Measurements from ENCODE around the gene PHLDB1.
"Not testable (repeated sequence)": the region's sequence is repeated elsewhere in the genome, so short reads cannot be mapped to it uniquely, and the experiment has no call there.

Gene PHLDB1

GRCh38 chr11:118657709-118658428 lies 50.5 kb downstream of the PHLDB1 start:
- DNase-seq (ENCODE audit: extremely low read depth in 1 of 2, low read depth in 1 of 2): no peak

GRCh38 chr11:118658429-118659313 lies 51.3 kb downstream of the PHLDB1 start:
- no peak for DNase-seq (ENCODE audit: extremely low read depth in 1 of 2, low read depth in 1 of 2)

- DNase-seq (ENCODE audit: extremely low read depth in 1 of 2, low read depth in 1 of 2): peak; percentile 68 to 85
Measured at GRCh38 chr11:118659314-118659952, 52.0 kb downstream of the PHLDB1 start.

- no peak for DNase-seq (ENCODE audit: extremely low read depth in 1 of 2, low read depth in 1 of 2)
Measured at GRCh38 chr11:118659953-118660680, 52.7 kb downstream of the PHLDB1 start.

- no peak for DNase-seq (ENCODE audit: extremely low read depth in 1 of 2, low read depth in 1 of 2)
Measured at GRCh38 chr11:118660681-118661424, 53.4 kb downstream of the PHLDB1 start.

- no peak for DNase-seq (ENCODE audit: extremely low read depth in 1 of 2, low read depth in 1 of 2)
Measured at GRCh38 chr11:118661425-118662301, 54.2 kb downstream of the PHLDB1 start.

GRCh38 chr11:118662401-118663271 lies 55.2 kb downstream of the PHLDB1 start:
- no peak for DNase-seq (ENCODE audit: extremely low read depth in 1 of 2, low read depth in 1 of 2)

- DNase-seq (ENCODE audit: extremely low read depth in 1 of 2, low read depth in 1 of 2): no peak
Measured at GRCh38 chr11:118663381-118663780, 56.0 kb downstream of the PHLDB1 start.

- no peak for DNase-seq (ENCODE audit: extremely low read depth in 1 of 2, low read depth in 1 of 2)
Measured at GRCh38 chr11:118663902-118664301, 56.5 kb downstream of the PHLDB1 start.

- DNase-seq (ENCODE audit: extremely low read depth in 1 of 2, low read depth in 1 of 2): no peak
Measured at GRCh38 chr11:118666371-118666770, 59.0 kb downstream of the PHLDB1 start.

- no peak for DNase-seq (ENCODE audit: extremely low read depth in 1 of 2, low read depth in 1 of 2)
Measured at GRCh38 chr11:118670063-118670462, 62.6 kb downstream of the PHLDB1 start.

GRCh38 chr11:118671254-118671653 lies 63.8 kb downstream of the PHLDB1 start:
- no peak for DNase-seq (ENCODE audit: extremely low read depth in 1 of 2, low read depth in 1 of 2)

GRCh38 chr11:118672846-118673245 lies 65.4 kb downstream of the PHLDB1 start:
- DNase-seq (ENCODE audit: extremely low read depth in 1 of 2, low read depth in 1 of 2): no peak

- no peak for DNase-seq (ENCODE audit: extremely low read depth in 1 of 2, low read depth in 1 of 2)
Measured at GRCh38 chr11:118673361-118674081, 66.1 kb downstream of the PHLDB1 start.

GRCh38 chr11:118674082-118674435 lies 66.6 kb downstream of the PHLDB1 start:
- no peak for DNase-seq (ENCODE audit: extremely low read depth in 1 of 2, low read depth in 1 of 2)

- DNase-seq (ENCODE audit: extremely low read depth in 1 of 2, low read depth in 1 of 2): no peak
Measured at GRCh38 chr11:118677977-118678376, 70.6 kb downstream of the PHLDB1 start.

GRCh38 chr11:118678908-118679307 lies 71.5 kb downstream of the PHLDB1 start:
- not testable (repeated sequence) for DNase-seq (ENCODE audit: extremely low read depth in 1 of 2, low read depth in 1 of 2)

GRCh38 chr11:118679483-118679882 lies 72.1 kb downstream of the PHLDB1 start, which contains the start of gene TREH:
Gene TREH, minus strand, starts transcription at chr11:118679650. Its CDS starts 23 bp downstream, at chr11:118679627.
- no peak for DNase-seq (ENCODE audit: extremely low read depth in 1 of 2, low read depth in 1 of 2)

Data from stimulated activated CD8-positive, alpha-beta memory T cell treated with anti-CD3 and anti-CD28 coated beads, Interleukin-7, amount 100 ng/mL, for 48 hours (primary cell).